ENCODE results near the gene SDHAF1. TPM values are rescaled to one million over a fixed set of nuclear protein-coding genes. Genes with fewer than 3 reads are reported as not detected.

Gene SDHAF1
- total RNA-seq, 2 experiments from 2014 or later, result 26.1 to 52.6 TPM

DNA sequence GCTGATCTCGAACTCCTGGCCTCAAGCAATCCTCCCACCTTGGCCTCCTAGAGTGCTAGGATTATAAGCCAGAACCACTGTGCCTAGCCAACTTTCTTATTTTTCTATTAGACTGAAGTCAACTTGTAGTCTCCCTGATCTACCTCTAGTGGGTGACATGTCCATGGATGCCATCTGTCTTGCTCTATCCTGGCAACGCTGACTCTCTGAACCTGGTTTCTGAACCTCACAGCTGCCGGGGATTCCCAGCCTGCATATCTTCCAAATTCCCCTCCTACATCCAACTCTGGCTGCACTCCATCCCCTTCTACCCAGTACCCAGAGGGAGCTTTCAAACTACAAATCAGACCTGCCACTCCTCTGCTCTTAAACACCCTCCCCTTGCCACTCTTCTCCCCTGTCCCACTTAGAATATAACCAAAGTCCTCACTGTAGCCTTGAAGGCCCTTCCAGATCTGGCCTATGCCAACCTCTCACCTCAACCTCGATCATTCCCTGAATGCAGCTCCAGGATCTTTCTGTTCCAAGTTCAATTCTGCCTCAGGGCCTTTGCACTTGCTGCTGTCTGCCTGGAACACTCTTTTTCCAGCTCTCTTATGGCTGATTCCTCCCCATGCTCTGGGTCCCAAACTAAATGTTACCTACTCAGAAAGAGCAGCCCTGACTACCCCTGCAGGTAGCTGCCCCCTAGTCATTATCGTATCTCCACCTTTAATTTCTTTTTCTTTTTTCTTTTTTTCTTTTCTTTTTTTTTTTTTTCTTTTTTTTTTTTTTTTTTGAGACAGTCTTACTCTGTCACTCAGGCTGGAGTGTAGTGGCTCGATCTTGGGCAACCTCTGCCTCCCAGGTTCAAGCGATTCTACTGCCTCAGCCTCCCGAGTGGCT lies 35.5 kb downstream of the SDHAF1 start:
- no peak for TF ChIP-seq EZH2phosphoT487 (IDR thresholded peaks at IDR 0.05; ENCODE audit: borderline replicate concordance, low read depth, low read length)
- TF ChIP-seq, protein P1, sequence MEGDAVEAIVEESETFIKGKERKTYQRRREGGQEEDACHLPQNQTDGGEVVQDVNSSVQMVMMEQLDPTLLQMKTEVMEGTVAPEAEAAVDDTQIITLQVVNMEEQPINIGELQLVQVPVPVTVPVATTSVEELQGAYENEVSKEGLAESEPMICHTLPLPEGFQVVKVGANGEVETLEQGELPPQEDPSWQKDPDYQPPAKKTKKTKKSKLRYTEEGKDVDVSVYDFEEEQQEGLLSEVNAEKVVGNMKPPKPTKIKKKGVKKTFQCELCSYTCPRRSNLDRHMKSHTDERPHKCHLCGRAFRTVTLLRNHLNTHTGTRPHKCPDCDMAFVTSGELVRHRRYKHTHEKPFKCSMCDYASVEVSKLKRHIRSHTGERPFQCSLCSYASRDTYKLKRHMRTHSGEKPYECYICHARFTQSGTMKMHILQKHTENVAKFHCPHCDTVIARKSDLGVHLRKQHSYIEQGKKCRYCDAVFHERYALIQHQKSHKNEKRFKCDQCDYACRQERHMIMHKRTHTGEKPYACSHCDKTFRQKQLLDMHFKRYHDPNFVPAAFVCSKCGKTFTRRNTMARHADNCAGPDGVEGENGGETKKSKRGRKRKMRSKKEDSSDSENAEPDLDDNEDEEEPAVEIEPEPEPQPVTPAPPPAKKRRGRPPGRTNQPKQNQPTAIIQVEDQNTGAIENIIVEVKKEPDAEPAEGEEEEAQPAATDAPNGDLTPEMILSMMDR (conservative IDR thresholded peaks at IDR 0.05; ENCODE audit: low read length), result no peak
- POLR2A ChIA-PET, result interaction anchor here (0.7 kb wide), 1 partner anchor 368 kb away, joined by 3 read pairs; no protein-coding TSS in a partner anchor

DNA sequence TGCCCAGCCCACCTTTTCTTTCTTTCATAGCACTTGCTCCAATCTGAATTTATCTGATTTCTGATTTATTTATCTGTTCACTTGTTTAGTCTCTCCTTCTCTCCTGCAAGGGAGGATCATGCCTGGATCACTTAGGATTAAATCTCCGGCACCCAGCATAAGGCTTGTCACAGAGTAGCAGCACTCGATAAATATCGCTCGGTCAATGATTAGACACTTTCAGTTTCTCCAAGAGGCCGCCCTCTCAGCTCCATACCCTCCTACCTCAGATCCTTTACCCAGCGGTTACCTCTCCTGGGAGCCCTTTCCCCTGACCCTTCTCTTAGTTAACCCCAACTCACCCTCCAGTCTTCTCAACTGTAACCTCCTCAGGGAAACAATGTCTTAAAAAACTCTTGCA lies 36.3 kb downstream of the SDHAF1 start:
- H2AFZ ChIP-seq (ENCODE audit: low read length), result no peak overlapping the region
- H3K36me3 ChIP-seq (ENCODE audit: insufficient read depth, low read length), result 0 out of 2 replicates have a peak, but pooled peaks cover 5% of the 10 kb centered on the region
- no peak for DNase-seq (ENCODE audit: low spot score)
- BruUV-seq (replicated peaks), result no TSS peak
- no peak for TF ChIP-seq EZH2phosphoT487 (IDR thresholded peaks at IDR 0.05; ENCODE audit: borderline replicate concordance, low read depth, low read length)
- TF ChIP-seq, protein P1 (conservative IDR thresholded peaks at IDR 0.05; ENCODE audit: low read length), result no peak
- ChIA-PET CTCF (ENCODE audit: unreplicated experiment) (no interaction called here), POLR2A (no interaction called here)
- no peaks in the 10 kb centered on the region for H3K9me2 ChIP-seq (ENCODE audit: insufficient read depth, low read length)
- intact Hi-C loops (cut with micrococcal nuclease; ENCODE audit: unreplicated experiment), result no loop called here
- no peaks in the 10 kb centered on the region for H3K79me2 ChIP-seq (ENCODE audit: insufficient read depth, low read depth, low read length)
- H4K20me1 ChIP-seq (ENCODE audit: insufficient read depth, low read length), result no peaks in the 10 kb centered on the region
- H3K4me3 ChIP-seq (ENCODE audit: low read depth, low read length, poor library complexity, severe bottlenecking), result no peak overlapping the region
- no peaks in the 10 kb centered on the region for H3K9me3 ChIP-seq (ENCODE audit: low read length)
- no peak overlapping the region for H3K27ac ChIP-seq (ENCODE audit: low read depth, low read length, poor library complexity, severe bottlenecking)
- H3K4me1 ChIP-seq (ENCODE audit: insufficient read depth, low read length, poor library complexity, severe bottlenecking), result no peaks in the 10 kb centered on the region
- no peak overlapping the region for H3K4me2 ChIP-seq (ENCODE audit: low read length)

More for the DNA sequence above, 35.5 kb downstream of the SDHAF1 start:
- Histone ChIP-seq H3K79me2 (ENCODE audit: insufficient read depth, low read depth, low read length) (no peaks in the 10 kb centered on the region), H3K9me2 (ENCODE audit: insufficient read depth, low read length) (no peaks in the 10 kb centered on the region), H2AFZ (ENCODE audit: low read length) (no peak overlapping the region), H4K20me1 (ENCODE audit: insufficient read depth, low read length) (no peaks in the 10 kb centered on the region), H3K4me1 (ENCODE audit: insufficient read depth, low read length, poor library complexity, severe bottlenecking) (no peaks in the 10 kb centered on the region), H3K36me3 (ENCODE audit: insufficient read depth, low read length) (0 out of 2 replicates have a peak, but pooled peaks cover 5% of the 10 kb centered on the region), H3K4me2 (ENCODE audit: low read length) (no peak overlapping the region), H3K27ac (ENCODE audit: low read depth, low read length, poor library complexity, severe bottlenecking) (no peak overlapping the region), H3K4me3 (ENCODE audit: low read depth, low read length, poor library complexity, severe bottlenecking) (no peak overlapping the region), H3K9me3 (ENCODE audit: low read length) (no peaks in the 10 kb centered on the region)
- intact Hi-C loops (cut with micrococcal nuclease; ENCODE audit: unreplicated experiment), result no loop called here
- no peak for DNase-seq (ENCODE audit: low spot score)
- CTCF ChIA-PET (ENCODE audit: unreplicated experiment), result no interaction called here
- no TSS peak for BruUV-seq (replicated peaks)
